D721Med (cell line): Measurements from ENCODE around the gene DNA2.
A peak's percentile ranks its signal among the peaks of the same experiment; 100 is the strongest.

Experiments
- DNase-seq: peaks from one replicate; pipeline ENCODE4 v3.0.0; 2011; ENCODE audit warnings: low spot score; ENCODE audit not compliant: insufficient read length
- FAIRE-seq: peaks from 2 replicates; lab custom pipeline; 2011; peaks lifted over from hg19 to GRCh38; lab: Jason Lieb, UNC
- TF ChIP-seq, protein P1 (sequence below): IDR thresholded peaks from 2 replicates; pipeline ENCODE4 v1.5.1; 2012; ENCODE audit warnings: mild to moderate bottlenecking, control low read depth; ENCODE audit not compliant: insufficient read depth; ENCODE audit errors: missing control alignments

Gene DNA2

GRCh38 chr10:68403701-68404100 lies 68.1 kb downstream of the DNA2 start:
- DNase-seq (no peak), FAIRE-seq (peak; percentile 55)
- TF ChIP-seq, protein P1, sequence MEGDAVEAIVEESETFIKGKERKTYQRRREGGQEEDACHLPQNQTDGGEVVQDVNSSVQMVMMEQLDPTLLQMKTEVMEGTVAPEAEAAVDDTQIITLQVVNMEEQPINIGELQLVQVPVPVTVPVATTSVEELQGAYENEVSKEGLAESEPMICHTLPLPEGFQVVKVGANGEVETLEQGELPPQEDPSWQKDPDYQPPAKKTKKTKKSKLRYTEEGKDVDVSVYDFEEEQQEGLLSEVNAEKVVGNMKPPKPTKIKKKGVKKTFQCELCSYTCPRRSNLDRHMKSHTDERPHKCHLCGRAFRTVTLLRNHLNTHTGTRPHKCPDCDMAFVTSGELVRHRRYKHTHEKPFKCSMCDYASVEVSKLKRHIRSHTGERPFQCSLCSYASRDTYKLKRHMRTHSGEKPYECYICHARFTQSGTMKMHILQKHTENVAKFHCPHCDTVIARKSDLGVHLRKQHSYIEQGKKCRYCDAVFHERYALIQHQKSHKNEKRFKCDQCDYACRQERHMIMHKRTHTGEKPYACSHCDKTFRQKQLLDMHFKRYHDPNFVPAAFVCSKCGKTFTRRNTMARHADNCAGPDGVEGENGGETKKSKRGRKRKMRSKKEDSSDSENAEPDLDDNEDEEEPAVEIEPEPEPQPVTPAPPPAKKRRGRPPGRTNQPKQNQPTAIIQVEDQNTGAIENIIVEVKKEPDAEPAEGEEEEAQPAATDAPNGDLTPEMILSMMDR = no peak

DNA sequence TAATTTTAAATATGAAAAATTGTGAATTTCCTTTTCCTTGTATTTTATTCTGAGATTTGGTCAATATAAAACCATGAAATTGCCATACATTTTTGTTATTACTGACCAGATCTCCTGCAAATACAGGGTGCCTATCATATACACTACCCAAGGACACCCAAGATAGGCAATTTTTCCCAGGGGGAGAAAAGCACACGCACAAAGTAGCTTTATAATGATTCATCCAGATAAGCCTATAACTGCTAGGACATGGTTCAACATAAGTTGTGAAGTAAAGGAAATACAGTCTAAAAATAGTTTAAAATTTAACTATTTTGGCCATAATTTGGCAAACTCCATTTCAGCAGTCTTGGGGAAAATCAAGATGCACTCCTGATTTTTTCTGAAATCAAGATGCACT lies 69.5 kb downstream of the DNA2 start:
- TF ChIP-seq, protein P1 = no peak
- FAIRE-seq = no peak
- DNase-seq = no peak

- FAIRE-seq (peak; percentile 41), DNase-seq (no peak)
- TF ChIP-seq, protein P1 = no peak
Measured at GRCh38 chr10:68397005-68397404, 74.8 kb downstream of the DNA2 start.

DNA sequence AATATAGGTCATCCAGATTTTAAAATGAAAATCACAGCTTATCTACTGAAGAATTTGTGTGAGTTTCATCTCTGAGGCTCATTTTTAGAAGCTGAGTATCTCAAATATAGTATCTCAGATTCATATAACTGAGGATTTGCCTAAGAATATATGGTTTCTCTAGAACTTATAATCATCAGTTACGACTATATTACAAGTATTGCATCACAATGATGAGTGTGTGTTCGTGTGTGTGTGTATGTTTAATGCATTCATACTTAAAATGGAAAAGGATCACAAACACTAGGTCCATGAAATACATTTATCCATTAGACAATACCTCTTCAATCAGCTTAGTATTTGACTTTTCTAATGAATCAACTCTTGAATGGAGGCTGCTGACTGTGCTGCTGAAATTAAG lies 86.0 kb downstream of the DNA2 start:
- DNase-seq (no peak), FAIRE-seq (no peak)
- TF ChIP-seq, protein P1 = no peak

DNA sequence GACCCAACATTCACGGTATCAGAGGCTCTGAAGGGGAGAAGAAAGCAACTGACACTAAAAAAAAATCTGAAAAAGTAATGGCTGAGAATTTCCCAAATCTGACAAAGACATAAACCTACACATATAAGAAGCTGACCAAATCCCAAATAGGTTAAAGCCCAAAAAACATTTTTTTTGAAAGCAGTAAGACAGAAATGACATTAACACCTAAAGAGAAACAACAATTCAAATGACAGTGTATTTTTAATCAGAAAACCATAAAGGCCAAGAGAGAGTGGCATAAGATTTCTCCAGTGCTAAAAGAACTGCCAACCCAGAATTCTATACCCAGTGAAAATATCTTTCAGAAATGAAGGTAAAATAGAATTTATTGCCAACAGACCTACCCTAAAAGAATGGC lies 100.2 kb downstream of the DNA2 start:
- no peak for DNase-seq
- TF ChIP-seq, protein P1 = no peak
- FAIRE-seq = no peak

DNA sequence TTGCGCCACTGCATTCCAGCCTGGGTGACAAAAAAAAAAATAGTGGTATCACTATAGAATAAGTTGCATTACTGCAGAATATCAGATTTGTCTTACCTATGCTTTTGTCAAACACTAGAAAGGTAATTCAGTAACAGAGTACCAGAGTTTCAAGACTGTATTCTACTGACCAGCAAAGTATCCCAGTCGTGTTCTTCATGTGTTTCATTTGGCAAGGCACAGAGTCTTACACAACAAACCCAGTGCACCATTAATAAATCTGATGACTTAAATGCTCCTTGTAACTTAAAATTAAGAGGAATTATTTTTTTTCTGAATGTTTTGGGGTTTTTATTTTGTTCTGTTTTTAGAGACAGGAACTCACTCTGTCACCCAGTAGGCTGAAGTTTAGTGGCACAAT lies 104.7 kb downstream of the DNA2 start:
- FAIRE-seq (no peak), DNase-seq (no peak)
- TF ChIP-seq, protein P1 = no peak

DNA sequence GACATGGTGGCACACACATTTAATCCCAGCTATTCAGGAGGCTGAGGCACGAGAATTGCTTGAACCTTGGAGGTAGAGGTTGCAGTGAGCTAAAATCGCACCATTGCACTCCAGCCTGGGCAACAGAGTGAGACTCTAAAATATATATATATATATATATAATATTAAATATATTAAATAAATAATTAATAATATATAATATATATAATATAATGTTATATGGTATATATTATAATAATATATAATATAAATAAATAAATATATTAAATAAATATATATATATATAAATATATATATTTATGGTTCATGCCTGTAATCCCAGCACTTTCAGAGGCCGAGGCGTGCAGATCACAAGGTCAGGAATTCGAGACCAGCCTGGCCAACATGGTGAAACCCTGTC lies 105.2 kb downstream of the DNA2 start:
- DNase-seq = no peak
- FAIRE-seq = no peak
- TF ChIP-seq, protein P1 = no peak
